D721Med (cell line): ENCODE data around the gene RUFY4.
A peak's percentile ranks its signal among the peaks of the same experiment; 100 is the strongest.
"Not testable (repeated sequence)": the region's sequence is repeated elsewhere in the genome, so short reads cannot be mapped to it uniquely, and the experiment has no call there.

Source experiments
- DNase-seq: peaks from one replicate; pipeline ENCODE4 v3.0.0; 2011; ENCODE audit warnings: low spot score; ENCODE audit not compliant: insufficient read length
- FAIRE-seq: peaks from 2 replicates; lab custom pipeline; 2011; peaks lifted over from hg19 to GRCh38; lab: Jason Lieb, UNC
- CTCF ChIP-seq: IDR thresholded peaks from 2 replicates; pipeline ENCODE4 v1.5.1; 2012; ENCODE audit warnings: mild to moderate bottlenecking, control low read depth; ENCODE audit not compliant: insufficient read depth; ENCODE audit errors: missing control alignments

Gene RUFY4, protein sequence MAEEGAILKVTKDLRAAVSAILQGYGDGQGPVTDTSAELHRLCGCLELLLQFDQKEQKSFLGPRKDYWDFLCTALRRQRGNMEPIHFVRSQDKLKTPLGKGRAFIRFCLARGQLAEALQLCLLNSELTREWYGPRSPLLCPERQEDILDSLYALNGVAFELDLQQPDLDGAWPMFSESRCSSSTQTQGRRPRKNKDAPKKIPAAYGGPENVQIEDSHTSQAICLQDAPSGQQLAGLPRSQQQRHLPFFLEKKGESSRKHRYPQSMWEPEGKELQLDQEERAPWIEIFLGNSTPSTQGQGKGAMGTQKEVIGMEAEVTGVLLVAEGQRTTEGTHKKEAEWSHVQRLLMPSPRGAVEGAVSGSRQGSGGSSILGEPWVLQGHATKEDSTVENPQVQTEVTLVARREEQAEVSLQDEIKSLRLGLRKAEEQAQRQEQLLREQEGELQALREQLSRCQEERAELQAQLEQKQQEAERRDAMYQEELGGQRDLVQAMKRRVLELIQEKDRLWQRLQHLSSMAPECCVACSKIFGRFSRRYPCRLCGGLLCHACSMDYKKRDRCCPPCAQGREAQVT

DNA sequence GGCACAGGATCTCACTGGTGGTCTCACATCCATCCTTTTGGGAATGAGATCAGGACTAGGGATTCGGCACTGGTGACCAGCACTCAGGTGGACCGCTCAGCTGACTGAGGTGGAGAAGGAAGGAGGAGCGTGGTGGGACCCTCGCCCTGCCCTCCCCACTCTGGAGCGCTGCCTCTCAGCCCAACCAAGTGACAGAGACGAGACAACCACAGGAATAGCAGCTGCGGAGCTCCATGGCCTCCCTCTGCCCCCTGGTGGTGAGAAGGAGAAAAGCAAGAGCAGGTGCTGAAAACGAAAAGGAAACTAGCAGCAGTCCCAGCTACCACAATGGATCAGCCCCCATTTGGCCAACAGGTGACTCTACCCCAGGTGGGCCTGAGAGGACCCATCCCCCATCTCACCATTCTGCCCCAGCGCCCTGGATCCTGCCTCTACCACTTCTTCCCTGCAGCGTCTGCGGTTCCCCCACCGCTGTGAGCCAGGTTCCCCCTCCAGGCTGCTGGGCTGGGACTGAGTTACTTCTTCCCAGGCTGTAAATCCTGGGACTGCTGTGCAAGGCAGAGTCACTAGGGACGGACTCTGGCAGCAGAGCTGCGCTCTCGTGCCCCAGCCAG lies at the start of gene RUFY4:
TSS of gene RUFY4 (plus strand) at position 533 of the 614 bp plus-strand sequence. CDS start 1,353 bp downstream, outside the sequence.
- peak; percentile 31 for DNase-seq
- not testable (repeated sequence) for FAIRE-seq
- peak; percentile 77 for TF ChIP-seq CTCF

DNA sequence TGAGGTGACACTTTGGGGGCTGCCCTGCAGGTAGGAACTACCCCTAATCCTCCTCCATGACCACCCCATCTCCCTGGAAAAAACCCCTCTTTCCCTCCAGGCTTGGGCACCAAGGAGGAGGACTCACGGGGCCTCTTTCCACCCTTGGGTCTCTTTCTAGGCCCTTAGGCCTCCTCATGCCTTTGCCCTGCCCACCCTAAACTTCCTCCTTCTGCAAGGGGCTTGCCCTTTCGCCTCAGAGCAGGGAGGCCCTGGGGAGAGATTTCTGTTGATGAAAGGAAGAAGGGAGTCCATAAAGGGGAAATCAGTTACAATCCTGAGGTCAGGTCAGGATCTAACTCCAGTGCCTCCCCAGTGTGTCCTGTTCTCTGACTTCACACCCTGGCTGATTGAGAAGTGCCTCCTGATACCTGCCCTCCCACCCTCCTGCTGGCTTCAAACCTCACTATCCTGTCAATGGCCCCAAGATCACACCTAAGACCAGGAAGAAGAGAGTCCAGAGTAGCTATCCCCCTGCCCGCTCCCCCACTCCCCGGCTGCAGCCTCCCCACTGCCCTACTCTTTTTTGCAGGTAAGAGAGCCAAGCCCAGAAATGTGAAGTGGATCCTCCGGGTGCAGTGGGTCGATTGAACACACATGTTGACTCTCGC lies 49.5 kb upstream of the RUFY4 start:
- no peak for TF ChIP-seq CTCF
- DNase-seq (no peak), FAIRE-seq (no peak)

- no peak for TF ChIP-seq CTCF
- no peak for FAIRE-seq
Observed at GRCh38 chr2:218020281-218020680, 48.8 kb upstream of the RUFY4 start.

GRCh38 chr2:218020966-218021535 lies 48.0 kb upstream of the RUFY4 start:
- DNase-seq (no peak), FAIRE-seq (no peak)
- no peak for TF ChIP-seq CTCF

More at GRCh38 chr2:218020281-218020680, 48.8 kb upstream of the RUFY4 start:
- DNase-seq: no peak

DNA sequence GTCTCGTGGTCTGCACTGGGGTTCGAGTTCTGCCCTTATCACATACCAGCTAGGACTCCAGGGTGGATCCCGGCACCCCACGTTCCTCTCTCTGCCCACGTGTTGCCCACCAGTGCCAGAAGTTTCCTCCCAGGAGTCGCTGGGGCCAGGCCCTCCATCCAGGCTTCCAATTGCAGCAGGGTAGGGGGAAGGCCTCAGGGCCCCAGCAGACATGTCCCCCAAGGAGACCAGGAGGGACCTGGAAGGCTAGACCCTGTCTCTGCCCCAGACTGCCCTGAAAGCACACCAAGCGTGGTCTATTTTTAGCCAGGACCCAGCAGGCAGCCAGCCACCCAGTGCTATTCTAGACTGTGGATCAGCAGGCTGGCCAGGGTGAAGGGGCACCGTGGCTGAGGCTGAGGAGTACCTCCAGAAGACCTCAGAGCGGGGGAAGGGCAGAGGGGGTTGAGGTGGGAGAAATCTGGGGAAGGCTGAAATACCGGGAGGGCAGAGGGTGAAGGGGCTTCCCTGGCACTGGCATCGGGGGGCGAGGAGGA lies 47.4 kb upstream of the RUFY4 start:
- no peak for TF ChIP-seq CTCF
- FAIRE-seq: no peak
- no peak for DNase-seq

DNA sequence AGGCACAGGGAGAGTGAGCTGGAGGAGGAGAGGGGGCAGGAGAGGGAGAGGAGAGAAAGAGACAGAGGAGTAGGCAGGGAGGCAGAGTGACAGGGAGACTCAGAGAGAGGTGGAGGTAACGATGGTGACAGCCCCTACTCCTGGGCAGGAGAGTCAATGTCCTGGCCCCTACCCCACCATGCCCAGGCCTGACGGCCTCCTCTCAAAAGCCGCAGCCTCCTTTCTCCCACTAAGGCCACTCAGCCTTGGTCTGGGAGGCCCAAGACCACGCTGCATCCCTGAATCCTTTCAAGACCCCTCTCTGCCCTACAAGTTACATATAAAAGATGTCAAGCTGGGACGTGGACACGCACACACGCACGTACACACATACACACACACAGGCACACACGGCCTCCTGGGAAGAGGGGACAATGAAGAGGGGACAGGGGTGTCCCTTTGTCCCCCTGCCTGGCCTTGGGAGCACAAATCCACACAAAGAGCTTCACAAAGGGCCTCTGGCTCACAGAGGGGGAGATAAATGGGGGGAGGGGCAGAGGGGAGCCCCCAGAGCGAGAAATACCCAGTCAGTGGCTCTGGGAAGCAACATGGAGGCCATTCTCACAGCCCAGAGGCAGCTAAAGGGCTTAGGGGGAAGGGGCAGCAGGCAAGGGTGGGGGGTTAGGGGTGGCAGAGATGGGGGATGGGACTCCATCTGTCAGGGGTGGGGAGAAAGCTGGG lies 46.8 kb upstream of the RUFY4 start:
- no peak for TF ChIP-seq CTCF
- FAIRE-seq (no peak), DNase-seq (no peak)
